ENCODE measurements around the gene CCDC157.

DNA sequence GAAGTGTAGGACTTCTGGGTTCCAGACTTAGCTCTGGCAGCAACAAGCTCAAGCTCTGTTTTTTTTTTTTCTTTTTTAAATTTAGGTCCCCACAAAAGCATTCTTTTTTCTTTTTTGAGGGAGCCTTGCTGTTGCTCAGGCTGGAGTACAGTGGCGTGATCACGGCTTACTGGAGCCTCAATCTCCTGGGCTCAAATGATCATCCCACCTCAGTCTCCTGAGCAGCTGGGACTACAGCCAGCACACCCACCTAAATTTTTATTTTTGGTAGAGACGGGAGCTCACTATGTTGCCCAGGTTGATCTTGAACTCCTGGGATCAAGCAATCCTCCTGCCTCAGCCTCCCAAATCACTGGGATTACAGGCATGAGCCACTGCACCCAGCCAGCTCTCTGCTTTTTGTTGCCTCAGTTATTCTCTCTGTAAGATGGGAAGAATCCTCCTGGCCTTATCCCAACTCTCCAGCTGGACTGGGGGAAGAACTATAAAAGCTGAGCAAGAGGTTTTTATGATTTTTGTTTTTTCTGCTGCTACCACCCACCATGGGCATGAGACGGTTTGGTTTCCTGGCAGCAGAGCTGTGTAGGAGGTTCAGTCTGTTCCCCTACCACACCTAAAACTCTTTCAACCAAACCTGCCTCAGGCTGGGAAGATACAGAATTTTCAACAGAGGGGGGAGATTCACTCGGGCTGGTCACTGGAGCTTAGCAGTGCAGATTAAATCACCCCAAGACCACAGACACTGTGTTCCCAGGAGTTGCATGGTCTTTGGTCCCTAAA lies 57.1 kb downstream of the CCDC157 start:
- TF ChIP-seq CTCF (IDR thresholded peaks at IDR 0.05) (no peak), POLR2A (IDR thresholded peaks at IDR 0.05) (no peak)

Measured in right lobe of liver (tissue), 4 donors.